Ishikawa (cell line): ENCODE results near the gene TFAP2C.
A peak's percentile ranks its signal among the peaks of the same experiment; 100 is the strongest.

Source experiments
- CEBPB ChIP-seq: IDR thresholded peaks from 2 replicates; pipeline ENCODE4 v1.6.1; 2012
- CREB1 ChIP-seq: IDR thresholded peaks from 2 replicates; pipeline ENCODE4 v1.6.1; 2012; ENCODE audit warnings: low read depth
- EGR1 ChIP-seq: IDR thresholded peaks from 2 replicates; pipeline ENCODE4 v1.6.1; 2012
- EP300 ChIP-seq: IDR thresholded peaks from 2 replicates; pipeline ENCODE4 v1.6.1; 2012; ENCODE audit warnings: borderline replicate concordance
- FOXM1 ChIP-seq: IDR thresholded peaks from 2 replicates; pipeline ENCODE4 v1.6.1; 2012; ENCODE audit warnings: low read depth, borderline replicate concordance
- NFIC ChIP-seq: IDR thresholded peaks from 2 replicates; pipeline ENCODE4 v1.6.1; 2012
- RAD21 ChIP-seq: IDR thresholded peaks from 2 replicates; pipeline ENCODE4 v1.6.1; 2012; ENCODE audit warnings: low read depth
- REST ChIP-seq: IDR thresholded peaks from 2 replicates; pipeline ENCODE4 v1.6.1; 2012; ENCODE audit warnings: low read depth, mild to moderate bottlenecking
- TAF1 ChIP-seq: IDR thresholded peaks from 2 replicates; pipeline ENCODE4 v1.6.1; 2012; ENCODE audit warnings: low read depth, mild to moderate bottlenecking
- TCF12 ChIP-seq: IDR thresholded peaks from 2 replicates; pipeline ENCODE4 v1.6.1; 2012; ENCODE audit warnings: low read depth
- TEAD4 ChIP-seq: IDR thresholded peaks from 2 replicates; pipeline ENCODE4 v1.6.1; 2012
- ZBTB7A ChIP-seq: IDR thresholded peaks from 2 replicates; pipeline ENCODE4 v1.6.1; 2012; ENCODE audit warnings: low read depth
- TF ChIP-seq, protein P1 (sequence below): IDR thresholded peaks from 2 replicates; pipeline ENCODE4 v1.6.1; 2012

GRCh38 chr20:56628015-56628872, 862 bp upstream of the TFAP2C start:
- TF ChIP-seq CEBPB: no peak
- TF ChIP-seq EP300: no peak
- no peak for TF ChIP-seq REST
- no peak for TF ChIP-seq TCF12
- TF ChIP-seq NFIC: no peak
- no peak for TF ChIP-seq FOXM1
- TF ChIP-seq ZBTB7A: 0 out of 2 replicates have a peak, but pooled peaks have one; percentile 20
- TF ChIP-seq TEAD4: no peak
- TF ChIP-seq CREB1: no peak
- no peak for TF ChIP-seq RAD21
- no peak for TF ChIP-seq EGR1
- TF ChIP-seq, protein P1, sequence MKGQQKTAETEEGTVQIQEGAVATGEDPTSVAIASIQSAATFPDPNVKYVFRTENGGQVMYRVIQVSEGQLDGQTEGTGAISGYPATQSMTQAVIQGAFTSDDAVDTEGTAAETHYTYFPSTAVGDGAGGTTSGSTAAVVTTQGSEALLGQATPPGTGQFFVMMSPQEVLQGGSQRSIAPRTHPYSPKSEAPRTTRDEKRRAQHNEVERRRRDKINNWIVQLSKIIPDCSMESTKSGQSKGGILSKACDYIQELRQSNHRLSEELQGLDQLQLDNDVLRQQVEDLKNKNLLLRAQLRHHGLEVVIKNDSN: no peak
- no peak for TF ChIP-seq TAF1
